HG02759 (cell line): ENCODE measurements around the gene CLK3.
A peak's percentile ranks its signal among the peaks of the same experiment; 100 is the strongest.

Experiments used
- ATAC-seq: cut with Tn5 transposase; IDR thresholded peaks from one replicate; pipeline ENCODE4 v1.9.1; 2021; ENCODE audit warnings: mild to moderate bottlenecking, moderate library complexity; ENCODE audit not compliant: unreplicated experiment

CLK3 gene

GRCh38 chr15:74603026-74603788, 12.4 kb upstream of the CLK3 start:
- ATAC-seq: no peak

GRCh38 chr15:74603789-74604705, 11.6 kb upstream of the CLK3 start:
- ATAC-seq: no peak

- ATAC-seq: no peak
These were observed 10.4 kb upstream of the CLK3 start for GRCh38 chr15:74604983-74605794.

- ATAC-seq: no peak
These were observed 9.9 kb upstream of the CLK3 start for GRCh38 chr15:74605795-74606150.

GRCh38 chr15:74608786-74609185, 6.8 kb upstream of the CLK3 start:
- no peak for ATAC-seq

- ATAC-seq: no peak
These were observed 5.7 kb upstream of the CLK3 start for GRCh38 chr15:74609938-74610301.

- ATAC-seq: no peak
These were observed 5.2 kb upstream of the CLK3 start for GRCh38 chr15:74610302-74610951.

GRCh38 chr15:74611341-74611740, 4.3 kb upstream of the CLK3 start:
- ATAC-seq: no peak

- no peak for ATAC-seq
These were observed 3.8 kb upstream of the CLK3 start for GRCh38 chr15:74611834-74612233.

GRCh38 chr15:74612677-74613076, 3.0 kb upstream of the CLK3 start:
- no peak for ATAC-seq

- ATAC-seq: no peak
These were observed 2.3 kb upstream of the CLK3 start for GRCh38 chr15:74613089-74613952.

GRCh38 chr15:74613953-74614743, 1.5 kb upstream of the CLK3 start:
- ATAC-seq: no peak

- peak; percentile 53 for ATAC-seq
These were observed 710 bp upstream of the CLK3 start for GRCh38 chr15:74614744-74615507.

- ATAC-seq: no peak
These were observed 817 bp downstream of the CLK3 start for GRCh38 chr15:74616366-74616939.

- ATAC-seq: no peak
These were observed 1.4 kb downstream of the CLK3 start for GRCh38 chr15:74616996-74617395.

GRCh38 chr15:74618841-74619596, 3.4 kb downstream of the CLK3 start:
- no peak for ATAC-seq

- no peak for ATAC-seq
These were observed 4.4 kb downstream of the CLK3 start for GRCh38 chr15:74619916-74620635.
